ENCODE data around the gene KCNQ1. TPM values are rescaled to one million over a fixed set of nuclear protein-coding genes. Genes with fewer than 3 reads are reported as not detected.

The KCNQ1 gene
- total RNA-seq, 1 donor from 2014 or later: 4.8 TPM

GRCh38 chr11:2569321-2569721, 124.5 kb downstream of the KCNQ1 start:
- H3K4me1 Mint-ChIP-seq (ENCODE audit: unreplicated experiment): no peaks in the 10 kb centered on the region
- H3K36me3 Mint-ChIP-seq: no peaks in the 10 kb centered on the region
- H3K27me3 Mint-ChIP-seq: no peaks in the 10 kb centered on the region
- TF ChIP-seq CTCF (conservative IDR thresholded peaks at IDR 0.05): no peak
- H3K9me3 Mint-ChIP-seq: no peaks in the 10 kb centered on the region
- no peak overlapping the region for H3K4me3 Mint-ChIP-seq
- DNase-seq (ENCODE audit: extremely low spot score, unreplicated experiment): no peak
- H3K27ac Mint-ChIP-seq: no peak overlapping the region

- no peaks in the 10 kb centered on the region for H3K9me3 Mint-ChIP-seq
- H3K36me3 Mint-ChIP-seq: no peaks in the 10 kb centered on the region
- no peaks in the 10 kb centered on the region for H3K27me3 Mint-ChIP-seq
- H3K4me1 Mint-ChIP-seq (ENCODE audit: unreplicated experiment): no peaks in the 10 kb centered on the region
- DNase-seq (ENCODE audit: extremely low spot score, unreplicated experiment): no peak
- TF ChIP-seq CTCF (conservative IDR thresholded peaks at IDR 0.05): no peak
- no peak overlapping the region for H3K27ac Mint-ChIP-seq
- no peak overlapping the region for H3K4me3 Mint-ChIP-seq
These were observed 125.0 kb downstream of the KCNQ1 start for GRCh38 chr11:2569731-2570210.

- H3K9me3 Mint-ChIP-seq: no peaks in the 10 kb centered on the region
- no peaks in the 10 kb centered on the region for H3K36me3 Mint-ChIP-seq
- no peak overlapping the region for H3K27ac Mint-ChIP-seq
- no peak for DNase-seq (ENCODE audit: extremely low spot score, unreplicated experiment)
- TF ChIP-seq CTCF (conservative IDR thresholded peaks at IDR 0.05): no peak
- no peaks in the 10 kb centered on the region for H3K4me1 Mint-ChIP-seq (ENCODE audit: unreplicated experiment)
- no peaks in the 10 kb centered on the region for H3K27me3 Mint-ChIP-seq
- no peak overlapping the region for H3K4me3 Mint-ChIP-seq
These were observed 125.5 kb downstream of the KCNQ1 start for GRCh38 chr11:2570211-2570811.

- H3K27ac Mint-ChIP-seq: no peak overlapping the region
- no peak for DNase-seq (ENCODE audit: extremely low spot score, unreplicated experiment)
- no peak for TF ChIP-seq CTCF (conservative IDR thresholded peaks at IDR 0.05)
- H3K27me3 Mint-ChIP-seq: no peaks in the 10 kb centered on the region
- no peak overlapping the region for H3K4me3 Mint-ChIP-seq
- no peaks in the 10 kb centered on the region for H3K9me3 Mint-ChIP-seq
- H3K4me1 Mint-ChIP-seq (ENCODE audit: unreplicated experiment): no peaks in the 10 kb centered on the region
- H3K36me3 Mint-ChIP-seq: no peaks in the 10 kb centered on the region
These were observed 126.2 kb downstream of the KCNQ1 start for GRCh38 chr11:2570841-2571597.

- no peak for DNase-seq (ENCODE audit: extremely low spot score, unreplicated experiment)
- Mint-ChIP-seq H3K4me3 (no peak overlapping the region), H3K27me3 (no peaks in the 10 kb centered on the region), H3K4me1 (ENCODE audit: unreplicated experiment) (no peaks in the 10 kb centered on the region), H3K36me3 (no peaks in the 10 kb centered on the region), H3K9me3 (no peaks in the 10 kb centered on the region), H3K27ac (no peak overlapping the region)
- TF ChIP-seq CTCF (conservative IDR thresholded peaks at IDR 0.05): no peak
These were observed 126.9 kb downstream of the KCNQ1 start for GRCh38 chr11:2571598-2572281.

Data from type B pancreatic cell (in vitro differentiated cells).